ENCODE data around the gene CCDC146. TPM values are rescaled to one million over a fixed set of nuclear protein-coding genes. Genes with fewer than 3 reads are reported as not detected.
"Not testable (repeated sequence)": the region's sequence is repeated elsewhere in the genome, so short reads cannot be mapped to it uniquely, and the experiment has no call there.

Gene CCDC146
- total and polyA plus RNA-seq, 3 experiments from 2014 or later: 1.2 to 5.6 (median 1.5) TPM

DNA sequence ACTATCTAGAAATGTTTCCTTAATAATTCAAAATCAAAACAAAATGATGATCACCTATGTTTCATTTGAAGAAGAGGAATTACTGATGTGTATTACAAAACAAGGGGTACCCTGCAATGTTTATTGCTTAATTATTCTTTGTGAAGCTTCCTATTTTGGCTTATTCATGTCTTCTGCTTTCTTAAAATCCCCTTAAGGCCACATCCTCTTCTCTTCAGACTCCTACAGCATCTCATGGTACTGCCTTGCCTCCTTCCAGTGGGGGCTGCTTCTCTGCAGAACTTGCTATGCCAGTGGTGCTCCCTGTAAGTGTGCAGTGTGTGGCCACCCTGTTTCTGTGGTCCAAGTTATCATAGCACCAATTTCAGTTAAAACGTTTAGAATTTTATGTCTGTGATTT, 35.0 kb downstream of the CCDC146 start:
- H3K27ac Mint-ChIP-seq: peak overlapping the region in 2 of 8 donors; percentile 67 to 75
- no peaks in the 10 kb centered on the region for H3K36me3 ChIP-seq (ENCODE audit: insufficient read depth, low read length)
- H3K9me3 Mint-ChIP-seq: no peaks in the 10 kb centered on the region
- peaks cover 5 to 22% (median 13%) of the 10 kb centered on the region in 3 donors for H3K4me1 Mint-ChIP-seq
- no peaks in the 10 kb centered on the region for H3K27me3 Mint-ChIP-seq
- no peaks in the 10 kb centered on the region for H3K36me3 Mint-ChIP-seq
- no peak overlapping the region for H3K4me3 ChIP-seq (ENCODE audit: low read length)
- H3K27me3 ChIP-seq (ENCODE audit: insufficient read depth, low read length, poor library complexity, severe bottlenecking): no peaks in the 10 kb centered on the region
- no peak overlapping the region for H3K27ac ChIP-seq (ENCODE audit: low read depth, low read length)
- ChIA-PET POLR2A (no interaction called here), CTCF (no interaction called here)
- no peak for DNase-seq
- H3K4me3 Mint-ChIP-seq: no peak overlapping the region
- no peaks in the 10 kb centered on the region for H3K4me1 ChIP-seq (ENCODE audit: insufficient read depth, low read length)
- H3K9me3 ChIP-seq (ENCODE audit: low read length): no peaks in the 10 kb centered on the region

DNA sequence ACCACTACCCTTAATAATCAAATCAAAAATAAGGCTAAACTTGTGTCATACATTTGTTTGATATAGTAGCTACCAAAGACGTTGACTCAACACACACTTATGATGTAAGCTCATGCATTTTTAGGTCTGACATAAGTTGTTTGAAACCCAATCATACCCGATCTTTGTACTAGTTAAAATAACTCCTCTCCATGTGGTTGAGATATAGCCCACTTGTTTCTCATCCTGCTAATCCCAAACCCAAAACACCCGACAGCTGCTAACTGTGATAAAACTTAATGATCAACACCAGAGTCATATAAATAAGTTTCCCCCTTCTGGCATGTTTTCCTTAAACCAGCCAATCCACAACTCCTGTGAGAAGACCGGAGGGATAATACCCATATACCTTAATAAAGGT, 48.7 kb downstream of the CCDC146 start:
- H3K36me3 Mint-ChIP-seq; H3K9me3 ChIP-seq (ENCODE audit: low read length); H3K4me1 ChIP-seq (ENCODE audit: insufficient read depth, low read length); CTCF ChIA-PET; DNase-seq; H3K27ac ChIP-seq (ENCODE audit: low read depth, low read length); H3K4me3 ChIP-seq (ENCODE audit: low read length); H3K4me1 Mint-ChIP-seq; H3K27ac Mint-ChIP-seq; H3K36me3 ChIP-seq (ENCODE audit: insufficient read depth, low read length); H3K27me3 ChIP-seq (ENCODE audit: insufficient read depth, low read length, poor library complexity, severe bottlenecking); H3K4me3 Mint-ChIP-seq; POLR2A ChIA-PET; H3K27me3 Mint-ChIP-seq; H3K9me3 Mint-ChIP-seq: not testable (repeated sequence)

DNA sequence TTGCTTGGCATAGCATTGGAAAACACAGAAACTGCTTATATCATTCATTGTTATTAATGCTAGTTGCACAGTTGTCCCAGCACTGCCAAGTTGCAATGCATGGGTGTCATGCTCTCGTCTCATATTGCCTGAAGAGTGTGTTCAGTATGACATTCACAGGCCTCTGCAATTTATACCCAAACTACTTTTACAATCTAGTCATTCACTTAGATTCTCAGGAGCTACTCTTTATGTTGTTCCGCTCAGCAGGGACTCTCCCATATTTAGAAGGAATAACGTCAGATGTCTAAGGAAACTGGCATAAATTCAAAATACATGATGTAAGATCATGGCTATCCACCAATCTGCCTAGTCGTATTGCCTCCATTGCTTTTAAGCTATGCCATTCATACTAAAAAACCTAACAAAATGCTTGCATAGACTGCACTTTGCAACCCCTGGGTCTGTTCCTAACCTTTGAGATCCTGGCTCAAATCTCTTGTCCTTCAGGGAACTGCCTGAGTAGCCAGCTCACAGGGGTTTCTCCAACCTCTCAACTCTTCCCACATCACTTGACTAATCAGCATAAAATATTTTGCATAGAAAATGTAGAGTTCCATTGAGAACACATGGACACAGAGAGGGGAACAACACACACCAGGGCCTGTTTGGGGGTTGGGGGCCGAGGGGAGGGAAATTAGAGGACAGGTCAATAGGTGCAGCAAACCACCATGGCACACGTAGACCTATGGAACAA, 50.2 kb downstream of the CCDC146 start:
- DNase-seq; H3K36me3 Mint-ChIP-seq; H3K4me3 Mint-ChIP-seq; H3K27me3 Mint-ChIP-seq; H3K27ac ChIP-seq (ENCODE audit: low read depth, low read length); H3K9me3 Mint-ChIP-seq; H3K27me3 ChIP-seq (ENCODE audit: insufficient read depth, low read length, poor library complexity, severe bottlenecking); H3K9me3 ChIP-seq (ENCODE audit: low read length); CTCF ChIA-PET; H3K4me1 ChIP-seq (ENCODE audit: insufficient read depth, low read length); H3K4me3 ChIP-seq (ENCODE audit: low read length); H3K27ac Mint-ChIP-seq; POLR2A ChIA-PET; H3K4me1 Mint-ChIP-seq; H3K36me3 ChIP-seq (ENCODE audit: insufficient read depth, low read length): not testable (repeated sequence)

DNA sequence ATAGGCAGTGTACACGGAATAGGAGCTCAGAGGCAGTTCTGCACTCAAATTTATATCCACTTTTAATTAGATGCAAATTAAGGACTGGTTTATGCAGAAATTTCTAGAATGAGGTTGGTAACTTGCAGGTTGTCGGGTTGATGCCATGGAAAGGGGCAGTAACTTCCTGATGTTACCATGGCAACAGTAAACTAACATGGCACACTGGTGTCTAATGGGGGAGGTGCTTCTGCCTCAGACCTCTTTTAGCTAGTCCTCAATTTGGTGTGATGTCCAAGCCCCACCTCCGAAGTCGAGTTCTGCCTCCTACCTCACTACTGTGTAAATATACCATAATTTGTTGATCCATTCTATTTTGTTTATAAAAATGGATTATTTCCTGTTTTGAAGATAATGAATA, 52.0 kb downstream of the CCDC146 start:
- H3K4me1 Mint-ChIP-seq; H3K36me3 ChIP-seq (ENCODE audit: insufficient read depth, low read length); CTCF ChIA-PET; H3K27me3 Mint-ChIP-seq; H3K27ac Mint-ChIP-seq; H3K4me1 ChIP-seq (ENCODE audit: insufficient read depth, low read length); DNase-seq; H3K9me3 ChIP-seq (ENCODE audit: low read length); H3K4me3 ChIP-seq (ENCODE audit: low read length); H3K4me3 Mint-ChIP-seq; H3K36me3 Mint-ChIP-seq; H3K27ac ChIP-seq (ENCODE audit: low read depth, low read length); H3K9me3 Mint-ChIP-seq; POLR2A ChIA-PET; H3K27me3 ChIP-seq (ENCODE audit: insufficient read depth, low read length, poor library complexity, severe bottlenecking): not testable (repeated sequence)

DNA sequence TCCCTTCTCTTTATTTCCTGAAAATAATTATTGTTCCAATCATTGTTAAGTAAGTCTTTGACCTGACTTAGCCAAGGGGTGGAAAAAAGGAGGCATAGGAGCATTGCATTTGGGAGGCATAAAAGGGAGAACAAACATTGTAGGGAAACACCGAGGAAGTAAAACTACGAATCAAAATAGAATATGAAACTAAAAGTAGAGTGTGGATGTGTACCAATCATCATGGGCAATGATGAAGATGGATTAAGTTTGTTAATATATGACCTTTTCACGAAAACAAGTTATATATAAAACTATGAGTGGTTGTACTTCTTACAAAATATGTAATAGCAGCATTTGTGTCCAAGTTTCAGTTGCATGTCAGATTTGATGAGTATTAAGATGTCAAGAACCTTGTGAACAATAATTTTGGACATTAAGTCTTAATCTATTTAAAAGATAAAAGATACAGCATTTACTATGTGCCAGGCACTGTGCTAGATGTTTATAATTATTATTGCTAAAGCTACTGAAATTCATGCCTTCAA, 52.9 kb downstream of the CCDC146 start:
- H3K9me3 ChIP-seq (ENCODE audit: low read length); H3K27me3 Mint-ChIP-seq; CTCF ChIA-PET; H3K4me3 Mint-ChIP-seq; DNase-seq; H3K4me1 ChIP-seq (ENCODE audit: insufficient read depth, low read length); H3K36me3 Mint-ChIP-seq; H3K9me3 Mint-ChIP-seq; H3K4me1 Mint-ChIP-seq; H3K27ac Mint-ChIP-seq; H3K4me3 ChIP-seq (ENCODE audit: low read length); POLR2A ChIA-PET; H3K27me3 ChIP-seq (ENCODE audit: insufficient read depth, low read length, poor library complexity, severe bottlenecking); H3K27ac ChIP-seq (ENCODE audit: low read depth, low read length); H3K36me3 ChIP-seq (ENCODE audit: insufficient read depth, low read length): not testable (repeated sequence)

DNA sequence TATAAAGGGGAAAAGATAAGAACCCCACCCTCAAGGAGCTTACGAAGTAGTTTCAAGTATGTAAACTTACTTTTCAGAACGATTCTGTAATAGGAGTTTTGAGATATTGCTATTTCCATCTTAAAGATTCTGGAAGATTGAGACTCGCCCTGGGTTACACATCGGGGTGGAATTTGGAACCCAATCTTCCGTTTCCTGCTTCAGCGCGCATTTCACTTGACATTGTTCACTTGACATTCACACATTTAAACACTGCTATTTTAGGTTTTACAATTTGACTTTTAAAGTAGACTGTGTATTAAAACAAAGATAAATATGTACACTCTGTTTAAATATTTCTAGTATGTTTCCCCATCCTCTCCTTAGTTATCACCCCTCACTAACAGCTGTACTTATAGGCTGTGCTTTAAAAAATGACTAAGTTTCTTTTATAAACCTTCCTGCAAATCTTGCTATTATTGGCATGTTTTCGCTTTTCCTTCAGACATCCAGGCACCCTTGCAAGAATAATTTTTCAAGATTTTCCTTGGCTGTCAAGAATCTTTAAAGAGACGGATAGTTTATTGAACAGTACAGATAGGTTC, 55.0 kb downstream of the CCDC146 start:
- POLR2A ChIA-PET: not testable (repeated sequence)

DNA sequence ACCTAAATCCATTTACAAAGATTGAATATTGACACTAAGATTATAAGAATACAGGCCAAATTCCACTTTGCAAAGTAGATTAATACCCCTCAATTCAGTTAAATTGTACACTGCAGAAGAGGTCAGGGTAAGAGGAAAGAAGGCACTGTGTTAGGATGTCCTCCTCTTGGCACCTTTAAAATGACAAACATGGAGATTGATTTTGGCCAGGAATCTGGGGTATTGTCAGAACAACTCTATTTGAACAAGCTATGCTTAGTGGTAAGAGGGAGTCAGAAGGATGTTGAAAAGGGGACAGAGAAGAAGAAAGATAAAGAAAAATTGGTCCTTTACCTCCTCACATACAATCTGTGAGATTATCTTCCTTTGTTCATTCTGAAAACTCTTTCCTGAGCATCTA, 55.6 kb downstream of the CCDC146 start:
- H3K27me3 Mint-ChIP-seq; H3K36me3 ChIP-seq (ENCODE audit: insufficient read depth, low read length); H3K27ac ChIP-seq (ENCODE audit: low read depth, low read length); H3K4me3 Mint-ChIP-seq; H3K36me3 Mint-ChIP-seq; H3K9me3 Mint-ChIP-seq; H3K4me1 ChIP-seq (ENCODE audit: insufficient read depth, low read length); H3K27ac Mint-ChIP-seq; H3K9me3 ChIP-seq (ENCODE audit: low read length); CTCF ChIA-PET; DNase-seq; H3K27me3 ChIP-seq (ENCODE audit: insufficient read depth, low read length, poor library complexity, severe bottlenecking); H3K4me3 ChIP-seq (ENCODE audit: low read length); H3K4me1 Mint-ChIP-seq; POLR2A ChIA-PET: not testable (repeated sequence)

More for the DNA sequence above, 55.0 kb downstream of the CCDC146 start:
- H3K36me3 ChIP-seq (ENCODE audit: insufficient read depth, low read length); H3K27me3 ChIP-seq (ENCODE audit: insufficient read depth, low read length, poor library complexity, severe bottlenecking); H3K27ac Mint-ChIP-seq; H3K4me1 ChIP-seq (ENCODE audit: insufficient read depth, low read length); H3K9me3 Mint-ChIP-seq; CTCF ChIA-PET; H3K4me1 Mint-ChIP-seq; H3K27ac ChIP-seq (ENCODE audit: low read depth, low read length); H3K4me3 Mint-ChIP-seq; DNase-seq; H3K9me3 ChIP-seq (ENCODE audit: low read length); H3K27me3 Mint-ChIP-seq; H3K4me3 ChIP-seq (ENCODE audit: low read length); H3K36me3 Mint-ChIP-seq: not testable (repeated sequence)

DNA sequence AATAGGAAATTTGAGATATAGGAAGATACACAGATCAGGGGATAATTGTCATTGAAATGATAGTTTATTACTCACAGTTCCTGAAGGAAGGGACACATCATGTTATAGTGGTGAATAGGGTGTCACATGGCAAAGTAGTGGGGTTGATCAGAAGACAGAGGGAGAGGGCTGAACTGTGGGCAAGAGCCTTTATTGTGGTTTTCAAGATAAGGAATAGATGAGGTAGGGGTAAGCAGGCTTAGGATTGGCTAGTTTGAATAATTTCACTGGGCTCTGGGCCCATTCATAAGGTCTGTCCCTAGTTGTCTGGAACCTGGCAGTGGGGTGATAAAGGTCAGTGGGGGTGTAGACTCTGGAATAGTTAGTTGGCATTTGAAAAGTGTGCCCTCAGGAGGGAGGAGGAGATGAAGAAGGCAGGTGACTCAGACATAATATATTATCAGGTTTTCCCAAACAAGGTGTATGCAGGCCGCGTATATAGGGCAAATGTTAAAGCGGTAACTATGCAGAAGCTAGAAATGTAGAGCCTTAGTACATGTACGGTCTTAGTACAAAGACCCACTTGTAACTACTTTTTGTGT, 58.7 kb downstream of the CCDC146 start:
- no peak for DNase-seq
- no peaks in the 10 kb centered on the region for H3K4me1 Mint-ChIP-seq
- no peak overlapping the region for H3K27ac ChIP-seq (ENCODE audit: low read depth, low read length)
- no peak overlapping the region for H3K4me3 ChIP-seq (ENCODE audit: low read length)
- no peaks in the 10 kb centered on the region for H3K27me3 Mint-ChIP-seq
- H3K36me3 Mint-ChIP-seq: peaks cover 0 to 11% (median 3%) of the 10 kb centered on the region in 3 donors
- ChIA-PET POLR2A (no interaction called here), CTCF (no interaction called here)
- H3K4me3 Mint-ChIP-seq: no peak overlapping the region
- no peaks in the 10 kb centered on the region for H3K4me1 ChIP-seq (ENCODE audit: insufficient read depth, low read length)
- no peaks in the 10 kb centered on the region for H3K27me3 ChIP-seq (ENCODE audit: insufficient read depth, low read length, poor library complexity, severe bottlenecking)
- H3K9me3 Mint-ChIP-seq: peaks cover 0 to under 1% (median 0%) of the 10 kb centered on the region in 5 donors
- no peaks in the 10 kb centered on the region for H3K36me3 ChIP-seq (ENCODE audit: insufficient read depth, low read length)
- peak overlapping the region in 1 of 8 donors; percentile 17 for H3K27ac Mint-ChIP-seq
- H3K9me3 ChIP-seq (ENCODE audit: low read length): no peaks in the 10 kb centered on the region

Data from CD8-positive, alpha-beta memory T cell (primary cell).